GM12878 (cell line): ENCODE measurements around the gene RNU2-1. TPM values are rescaled to one million over a fixed set of nuclear protein-coding genes. Genes with fewer than 3 reads are reported as not detected.
A peak's percentile ranks its signal among the peaks of the same experiment; 100 is the strongest.
"Not testable (repeated sequence)": the region's sequence is repeated elsewhere in the genome, so short reads cannot be mapped to it uniquely, and the experiment has no call there.

Experiments used
- ATAC-seq: fragments of 200-7000 bp; cut with Tn5 transposase; 3 replicates; pipeline ENCODE4 v1.9.1; 2020; ENCODE audit warnings: mild to moderate bottlenecking, moderate library complexity
- BruUV-seq: library from RNA; stranded (reverse); fragments of 400-500 nt; replicated peaks from 2 replicates; lab custom pipeline; 2021; lab: Mats Ljungman, UMichigan
- CTCF ChIA-PET: fragments of 300-600 bp; sonication (Branson Sonifier 250); formaldehyde crosslinking; extraction: SDS; loops from one replicate; lab custom pipeline; 2021; ENCODE audit warnings: inconsistent platforms; lab: Yijun Ruan, JAX
- POLR2A ChIA-PET: fragments of 350-600 bp; formaldehyde crosslinking; extraction: SDS; loops from one replicate; lab custom pipeline; 2021; ENCODE audit warnings: inconsistent platforms; lab: Charles Lee
- RAD21 ChIA-PET: fragments of 300-600 bp; sonication (Branson Sonifier 250); formaldehyde crosslinking; loops from one replicate; lab custom pipeline; 2023; ENCODE audit warnings: antibody characterized with exemption; ENCODE audit not compliant: unreplicated experiment; lab: Charles Lee
- SMC1A ChIA-PET: fragments of 300-600 bp; sonication (Branson Sonifier 250); formaldehyde crosslinking; loops from one replicate; lab custom pipeline; 2023; ENCODE audit not compliant: unreplicated experiment, uncharacterized antibody; lab: Charles Lee
- DNase-seq: peaks from one replicate; pipeline ENCODE4 v3.0.0-alpha.2; 2011; ENCODE audit warnings: low read depth, low spot score
- FAIRE-seq: peaks from 3 replicates; lab custom pipeline; 2011; peaks lifted over from hg19 to GRCh38; lab: Jason Lieb, UNC
- H2AFZ ChIP-seq: 2 replicates; pipeline ENCODE4 v1.6.0; 2011; ENCODE audit warnings: low read depth, low read length, control low read depth; ENCODE audit not compliant: control insufficient read depth
- H3K27ac ChIP-seq: 2 replicates; pipeline ENCODE4 v1.5.1; 2011; ENCODE audit warnings: control low read depth; ENCODE audit not compliant: control insufficient read depth, insufficient read depth
- H3K27me3 ChIP-seq, 2 experiments: replicated peaks in 1 of 2; 2 replicates each; pipeline versions ENCODE4 v1.6.0 to v1.6.1; 2011; ENCODE audit warnings: low read length in 1 of 2; ENCODE audit not compliant: control insufficient read depth in 2 of 2, insufficient read depth in 2 of 2
- H3K36me3 ChIP-seq, 2 experiments: 2 replicates each; pipeline ENCODE4 v1.5.1; 2011; ENCODE audit warnings: low read length in 1 of 2; ENCODE audit not compliant: control insufficient read depth in 2 of 2, insufficient read depth in 2 of 2
- H3K4me1 ChIP-seq: 2 replicates; pipeline ENCODE4 v1.6.1; 2011; ENCODE audit warnings: mild to moderate bottlenecking, low read length, moderate library complexity, mixed read lengths; ENCODE audit not compliant: control insufficient read depth, insufficient read depth
- H3K4me2 ChIP-seq: 2 replicates; pipeline ENCODE4 v1.6.0; 2011; ENCODE audit warnings: control low read depth; ENCODE audit not compliant: control insufficient read depth, insufficient read depth
- H3K4me3 ChIP-seq: fragments of 200-600 bp; sonication (generic); 2 replicates; pipeline ENCODE4 v1.5.1; 2016
- H3K79me2 ChIP-seq: 2 replicates; pipeline ENCODE4 v1.6.0; 2011; ENCODE audit warnings: low read length; ENCODE audit not compliant: control insufficient read depth, insufficient read depth
- H3K9ac ChIP-seq: 2 replicates; pipeline ENCODE4 v1.8.0; 2011; ENCODE audit warnings: low read length, control low read depth, mixed read lengths; ENCODE audit not compliant: control insufficient read depth, insufficient read depth
- H3K9me3 ChIP-seq: replicated peaks from 3 replicates; pipeline ENCODE4 v1.5.1; 2011; ENCODE audit warnings: mild to moderate bottlenecking, low read length; ENCODE audit not compliant: control insufficient read depth, insufficient read depth
- H4K20me1 ChIP-seq: 2 replicates; pipeline ENCODE4 v1.6.0; 2011; ENCODE audit not compliant: control insufficient read depth, insufficient read depth
- CBFB ChIP-seq: IDR thresholded peaks from 2 replicates; pipeline ENCODE4 v1.6.1; 2016; ENCODE audit warnings: antibody characterized with exemption, low read depth
- ZBED1 ChIP-seq: IDR thresholded peaks from 2 replicates; pipeline ENCODE4 v1.6.1; 2016; ENCODE audit warnings: borderline replicate concordance
- WGBS: methylation state at CpG from one replicate; pipeline ENCODE4 v1.1.6; 2016; ENCODE audit warnings: low lambda C conversion rate; ENCODE audit not compliant: insufficient replicate concordance, insufficient coverage; ENCODE audit errors: missing lambda C conversion rate; 5-methylcytosine and 5-hydroxymethylcytosine counted together
- in situ Hi-C: fragments of 300-500 bp; cut with MboI; formaldehyde crosslinking; loops from 9 replicates; pipeline ENCODE4 v1.14.3; 2018; ENCODE audit warnings: mixed read lengths
- intact Hi-C: fragments of 100-400 bp; cut with micrococcal nuclease; formaldehyde crosslinking; loops from one replicate; pipeline ENCODE4 v1.14.2; 2022; ENCODE audit not compliant: unreplicated experiment
- polyA plus RNA-seq, 11 experiments: library from polyadenylated mRNA; depleted of rRNA in 4 of 11; unstranded in 6 of 11; stranded (reverse) in 5 of 11; fragments of >200 nt; fragmentation: Nextera tagmentation in 4 of 11; fragmentation: Illumina TruSeq in 1 of 11; extraction: Ambion mirVana in 4 of 11; extraction: Trizol in 1 of 11; gene quantifications; 1 replicate in 1 of 11; 2 replicates in 10 of 11; pipeline versions ENCODE4 v1.2.1 to v1.2.3, GENCODE V29; 2011 to 2016; ENCODE audit warnings: inconsistent platforms in 2 of 11, missing spikeins in 2 of 11, low read depth in 1 of 11
- total RNA-seq, 4 experiments: library from RNA; depleted of rRNA in 3 of 4; stranded (reverse); fragments of >200 nt in 3 of 4; fragmentation: Illumina TruSeq in 1 of 4; extraction: Trizol in 1 of 4; gene quantifications; 2 replicates each; pipeline versions ENCODE4 v1.2.1 to v1.2.3, GENCODE V29; 2013 to 2021

RNU2-1 gene
- total and polyA plus RNA-seq, 10 of the 15 experiments (the other 5 are each of a cell fraction or from before 2014, with no cell fraction given), result 17.5 to 9,631 (median 17.7) TPM; not detected in 7

DNA sequence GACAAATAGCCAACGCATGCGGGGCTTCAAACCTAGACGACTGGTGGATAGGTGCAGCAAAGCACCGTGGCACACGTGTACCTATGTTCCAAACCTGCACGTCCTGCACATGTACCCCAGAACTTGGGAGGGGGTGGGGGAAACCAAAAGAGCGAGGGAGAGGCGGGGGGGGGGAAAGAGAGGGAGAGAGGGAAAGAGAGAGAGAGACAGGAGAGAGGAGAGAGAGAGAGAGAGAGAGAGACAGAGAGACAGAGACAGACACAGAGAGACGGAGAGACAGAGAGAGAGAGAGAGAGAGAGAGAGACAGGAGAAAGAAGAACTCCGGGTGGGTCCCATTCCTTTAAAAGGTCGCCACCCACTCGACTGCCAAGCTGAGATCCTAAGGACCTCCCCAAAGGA, 38.7 kb upstream of the RNU2-1 start:
- no CpG with 5 or more reads among the region's 12 CpGs for WGBS
- CTCF ChIA-PET, H3K79me2 ChIP-seq, in situ Hi-C loops, H2AFZ ChIP-seq, DNase-seq, RAD21 ChIA-PET, H3K9me3 ChIP-seq, H3K4me2 ChIP-seq, H3K9ac ChIP-seq, FAIRE-seq, POLR2A ChIA-PET, H4K20me1 ChIP-seq, H3K4me3 ChIP-seq, ATAC-seq, H3K27me3 ChIP-seq, SMC1A ChIA-PET, H3K36me3 ChIP-seq, H3K27ac ChIP-seq, BruUV-seq, H3K4me1 ChIP-seq, intact Hi-C loops: not testable (repeated sequence)
- TF ChIP-seq ZBED1 (peak; percentile 39; the same call in 1 of the 2 replicates), CBFB (peak; percentile 60; the same call in 1 of the 2 replicates)

DNA sequence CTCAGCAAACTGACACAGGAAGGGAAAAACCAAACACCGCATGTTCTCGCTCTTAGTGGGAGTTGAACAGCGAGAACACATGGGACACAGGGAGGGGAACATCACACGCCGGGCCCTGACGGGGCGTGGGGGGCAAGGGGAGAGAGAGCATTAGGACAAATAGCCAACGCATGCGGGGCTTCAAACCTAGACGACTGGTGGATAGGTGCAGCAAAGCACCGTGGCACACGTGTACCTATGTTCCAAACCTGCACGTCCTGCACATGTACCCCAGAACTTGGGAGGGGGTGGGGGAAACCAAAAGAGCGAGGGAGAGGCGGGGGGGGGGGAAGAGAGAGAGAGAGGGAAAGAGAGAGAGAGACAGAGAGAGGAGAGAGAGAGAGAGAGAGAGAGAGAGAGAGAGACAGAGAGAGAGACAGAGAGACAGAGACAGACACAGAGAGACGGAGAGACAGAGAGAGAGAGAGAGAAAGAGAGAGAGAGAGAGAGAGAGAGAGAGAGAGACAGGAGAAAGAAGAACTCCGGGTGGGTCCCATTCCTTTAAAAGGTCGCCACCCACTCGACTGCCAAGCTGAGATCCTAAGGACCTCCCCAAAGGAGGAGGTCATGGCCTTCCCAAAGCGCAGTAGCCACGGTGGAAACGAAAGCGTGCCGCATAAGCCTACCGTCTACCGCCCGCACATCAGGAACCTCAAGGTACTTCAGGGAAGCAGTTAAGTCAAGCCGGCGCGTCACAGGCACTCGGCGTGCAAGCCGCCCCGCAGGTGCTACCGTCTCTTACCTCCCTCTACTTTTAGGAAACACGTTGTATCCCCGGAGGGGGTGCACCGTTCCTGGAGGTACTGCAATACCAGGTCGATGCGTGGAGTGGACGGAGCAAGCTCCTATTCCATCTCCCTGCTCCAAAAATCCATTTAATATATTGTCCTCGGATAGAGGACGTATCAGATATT, 37.1 kb upstream of the RNU2-1 start:
- H3K79me2 ChIP-seq, H3K36me3 ChIP-seq, H3K27ac ChIP-seq, FAIRE-seq, H3K9me3 ChIP-seq, CTCF ChIA-PET, ATAC-seq, H3K4me1 ChIP-seq, H2AFZ ChIP-seq, H3K4me3 ChIP-seq, BruUV-seq, in situ Hi-C loops, H3K9ac ChIP-seq, H3K4me2 ChIP-seq, H4K20me1 ChIP-seq, POLR2A ChIA-PET, SMC1A ChIA-PET, H3K27me3 ChIP-seq, intact Hi-C loops, DNase-seq, RAD21 ChIA-PET: not testable (repeated sequence)
- WGBS, result no CpG with 5 or more reads among the region's 43 CpGs

DNA sequence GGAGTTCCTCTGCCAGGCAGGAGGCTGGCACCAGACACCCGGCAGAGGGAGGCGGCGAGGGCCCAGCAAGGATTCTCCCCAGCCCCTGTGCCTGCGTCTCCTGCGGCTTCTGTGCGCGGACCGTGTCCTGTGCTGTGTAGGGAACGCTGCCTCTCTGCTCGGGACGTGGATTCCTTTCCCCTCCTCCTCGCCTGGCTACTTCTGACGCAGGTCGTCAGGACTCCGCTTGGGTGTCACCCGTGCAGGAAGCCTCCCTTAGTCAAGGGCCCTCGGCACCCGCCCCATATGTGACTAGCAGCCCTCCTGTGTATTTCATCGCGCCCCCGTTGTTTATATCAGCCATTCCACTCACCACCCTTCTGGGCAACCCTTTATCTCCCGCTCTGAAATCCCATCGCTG, 12.7 kb upstream of the RNU2-1 start:
- H3K9ac ChIP-seq, CTCF ChIA-PET: not testable (repeated sequence)

More for the DNA sequence above, 12.7 kb upstream of the RNU2-1 start:
- H2AFZ ChIP-seq, H3K4me3 ChIP-seq, in situ Hi-C loops, H3K36me3 ChIP-seq, H4K20me1 ChIP-seq, BruUV-seq, FAIRE-seq, H3K79me2 ChIP-seq, ATAC-seq, intact Hi-C loops, H3K4me2 ChIP-seq, RAD21 ChIA-PET, H3K4me1 ChIP-seq, DNase-seq, H3K27me3 ChIP-seq, H3K27ac ChIP-seq, POLR2A ChIA-PET, H3K9me3 ChIP-seq, SMC1A ChIA-PET: not testable (repeated sequence)
- WGBS, result 16% methylated on average over 13 of the region's 23 CpGs
